BLaER1 treated with 17β-estradiol and CSF1 and Interleukin-3, amounts not matched to agents 10 nM and 100 nM (cell line): ENCODE measurements around the gene LTC4S.
A peak's percentile ranks its signal among the peaks of the same experiment; 100 is the strongest.
"Not testable (repeated sequence)": the region's sequence is repeated elsewhere in the genome, so short reads cannot be mapped to it uniquely, and the experiment has no call there.

Source experiments
- H3K27ac ChIP-seq, 11 experiments: shearing (Covaris generic); formaldehyde crosslinking; 2 replicates each; pipeline ENCODE4 v1.8.1; 2022
- H3K27me3 ChIP-seq, 11 experiments: shearing (Covaris generic); formaldehyde crosslinking; 2 replicates each; pipeline ENCODE4 v1.8.1; 2022
- H3K36me3 ChIP-seq, 11 experiments: shearing (Covaris generic); formaldehyde crosslinking; 2 replicates each; pipeline ENCODE4 v1.8.1; 2022
- H3K4me1 ChIP-seq, 10 experiments: shearing (Covaris generic); formaldehyde crosslinking; 2 replicates each; pipeline ENCODE4 v1.8.1; 2022
- H3K4me2 ChIP-seq, 11 experiments: shearing (Covaris generic); formaldehyde crosslinking; 2 replicates each; pipeline ENCODE4 v1.8.1; 2022
- H3K4me3 ChIP-seq, 10 experiments: shearing (Covaris generic); formaldehyde crosslinking; 2 replicates each; pipeline ENCODE4 v1.8.1; 2022
- H3K9ac ChIP-seq, 11 experiments: shearing (Covaris generic); formaldehyde crosslinking; 2 replicates each; pipeline ENCODE4 v1.8.1; 2022
- H3K9me3 ChIP-seq, 11 experiments: shearing (Covaris generic); formaldehyde crosslinking; replicated peaks in 1 of 11; 2 replicates each; pipeline ENCODE4 v1.8.1; 2022
- H4K20me1 ChIP-seq, 11 experiments: shearing (Covaris generic); formaldehyde crosslinking; 2 replicates each; pipeline ENCODE4 v1.8.1; 2022
- Cebpa-rat ChIP-seq, 11 experiments: shearing (Covaris generic); IDR thresholded peaks; 2 replicates each; pipeline ENCODE4 v1.8.1; 2022

LTC4S gene

DNA sequence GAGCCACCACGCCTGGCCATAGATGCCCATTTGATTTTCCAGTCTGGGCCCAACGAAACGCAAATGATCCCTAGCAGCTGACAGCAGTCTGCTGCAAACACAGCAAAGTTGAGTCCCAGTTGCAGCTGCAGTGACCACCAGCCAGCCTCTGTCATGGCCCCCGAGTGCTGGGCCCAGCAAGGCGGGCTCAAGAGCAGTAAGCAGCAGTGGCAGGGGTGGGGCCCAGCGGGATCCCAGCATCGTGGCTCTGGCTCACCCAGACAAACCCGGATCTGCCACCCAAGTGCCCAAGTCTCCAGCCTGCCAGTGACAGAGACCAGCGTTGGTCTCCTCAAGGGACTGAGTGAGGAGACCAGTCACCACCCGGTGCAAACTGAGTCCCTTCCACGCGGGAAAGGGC is 6.9 kb upstream of the LTC4S start:
- no peak overlapping the region for H3K9ac ChIP-seq
- peak overlapping the region in 8 of 11 experiments; percentile 26 to 68 (median 57); a peak in 12 of 22 replicates for H3K4me2 ChIP-seq
- no peak for TF ChIP-seq Cebpa-rat (IDR thresholded peaks at IDR 0.05)
- peaks cover 0 to 14% (median 4%) of the 10 kb centered on the region in 11 experiments; a peak in 4 of 22 replicates for H4K20me1 ChIP-seq
- H3K36me3 ChIP-seq: peaks cover 0 to 8% (median 0%) of the 10 kb centered on the region in 11 experiments; a peak in 2 of 22 replicates
- H3K9me3 ChIP-seq: peaks cover 0 to 6% (median 0%) of the 10 kb centered on the region in 11 experiments; a peak in 4 of 22 replicates
- H3K27ac ChIP-seq: no peak overlapping the region
- no peaks in the 10 kb centered on the region for H3K27me3 ChIP-seq
- peaks cover 27 to 43% (median 41%) of the 10 kb centered on the region in 10 experiments for H3K4me1 ChIP-seq
- no peak overlapping the region for H3K4me3 ChIP-seq

DNA sequence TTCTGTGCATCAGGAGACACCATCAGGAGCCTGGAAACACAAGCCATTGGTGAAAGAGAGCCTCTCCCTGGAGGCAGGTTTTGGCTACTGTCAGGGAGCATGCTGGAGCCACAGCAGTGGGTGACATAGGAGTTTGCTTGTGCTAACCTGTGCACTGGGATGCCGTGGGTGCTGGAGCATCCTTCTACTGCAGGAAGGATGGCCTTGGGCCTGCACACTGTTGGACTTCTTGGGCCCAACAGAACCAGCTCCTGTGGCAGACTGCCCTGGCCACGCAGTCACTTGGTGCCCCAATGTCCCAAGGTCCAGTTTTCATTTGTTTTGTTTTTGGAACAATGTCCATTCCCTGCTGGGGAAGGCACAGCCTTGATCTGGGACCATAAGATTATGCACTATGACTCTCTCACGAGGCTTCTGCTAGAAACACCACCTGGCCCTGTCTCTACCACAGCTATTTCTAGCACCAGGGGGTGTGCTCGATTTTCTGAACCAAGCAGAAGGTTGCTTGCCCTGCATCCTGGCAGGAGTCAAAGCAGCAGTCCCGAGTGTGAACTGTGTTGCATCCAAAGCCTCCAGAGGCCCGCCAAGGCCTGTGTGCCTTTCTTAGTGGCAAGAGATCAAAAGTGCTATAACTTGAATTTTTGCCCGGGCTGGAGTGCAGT is 5.5 kb upstream of the LTC4S start:
- peak overlapping the region in 7 of 11 experiments; percentile 11 to 55 (median 29); a peak in 10 of 22 replicates for H3K4me2 ChIP-seq
- H3K9me3 ChIP-seq: peaks cover 0 to 6% (median 0%) of the 10 kb centered on the region in 11 experiments; a peak in 4 of 22 replicates
- H3K36me3 ChIP-seq: no peaks in the 10 kb centered on the region
- H3K27ac ChIP-seq: no peak overlapping the region
- no peak overlapping the region for H3K9ac ChIP-seq
- peaks cover 42 to 58% (median 56%) of the 10 kb centered on the region in 10 experiments for H3K4me1 ChIP-seq
- H3K27me3 ChIP-seq: no peaks in the 10 kb centered on the region
- TF ChIP-seq Cebpa-rat (IDR thresholded peaks at IDR 0.05): no peak
- H4K20me1 ChIP-seq: peaks cover 0 to 28% (median 0%) of the 10 kb centered on the region in 11 experiments; a peak in 5 of 22 replicates
- no peak overlapping the region for H3K4me3 ChIP-seq

DNA sequence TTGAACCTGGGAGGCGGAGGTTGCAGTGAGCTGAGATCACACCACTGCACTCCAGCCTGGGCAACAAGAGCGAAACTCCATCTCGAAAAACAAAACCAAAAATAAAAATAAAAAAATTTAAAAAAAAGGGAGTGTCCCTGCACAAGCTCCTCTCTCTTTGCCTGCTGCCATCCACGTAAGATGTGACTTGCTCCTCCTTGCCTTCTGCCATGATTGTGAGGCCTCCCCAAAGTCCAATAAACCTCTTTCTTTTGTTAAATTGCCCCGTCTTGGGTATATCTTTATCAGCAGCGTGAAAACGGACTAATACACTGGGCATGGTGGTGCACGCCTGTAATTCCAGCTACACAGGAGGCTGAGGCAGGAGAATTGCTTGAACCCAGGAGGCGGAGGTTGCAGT is 4.5 kb upstream of the LTC4S start:
- H3K9me3 ChIP-seq, H3K27ac ChIP-seq, H3K36me3 ChIP-seq, H3K4me2 ChIP-seq, H3K4me3 ChIP-seq, H3K9ac ChIP-seq, H3K27me3 ChIP-seq: not testable (repeated sequence)
- Histone ChIP-seq H3K4me1 (peaks cover 51 to 68% (median 65%) of the 10 kb centered on the region in 10 experiments), H4K20me1 (peaks cover 0 to 36% (median 3%) of the 10 kb centered on the region in 11 experiments; a peak in 9 of 22 replicates)

DNA sequence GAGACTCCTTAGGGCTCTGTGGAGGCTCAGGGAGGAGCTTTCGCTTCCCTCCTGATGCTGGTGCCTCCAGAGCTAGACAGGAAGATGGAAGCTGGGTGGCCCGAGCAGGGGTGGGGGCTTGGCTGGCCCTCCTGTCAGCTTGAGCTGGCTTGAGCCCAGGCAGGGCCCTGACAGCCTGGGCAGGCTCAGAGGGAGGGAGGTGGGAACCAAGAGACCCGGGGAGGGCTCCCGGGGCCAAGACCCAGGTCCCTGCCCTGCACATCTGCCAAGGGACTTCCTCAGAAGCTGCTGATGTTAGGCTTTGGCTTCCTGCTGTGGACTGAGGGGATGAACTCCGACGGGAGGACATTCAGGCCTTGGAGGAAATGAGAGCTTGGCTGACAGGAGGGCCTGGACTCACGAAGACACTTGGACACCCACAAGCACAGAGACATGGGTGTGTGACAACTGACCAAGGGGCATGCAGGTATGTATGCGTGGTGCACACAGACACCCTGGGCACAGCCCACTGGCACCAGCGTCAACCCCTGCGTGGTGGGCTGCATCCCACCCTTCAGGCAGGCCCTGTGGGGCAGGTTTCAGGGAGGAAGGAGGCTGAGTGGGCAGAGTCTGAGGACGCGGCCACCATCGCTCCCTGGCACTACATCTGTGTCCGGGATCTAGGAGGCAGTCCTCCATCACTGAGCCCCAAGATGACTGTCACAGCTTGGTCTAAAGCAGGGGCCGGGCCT is 1.7 kb upstream of the LTC4S start:
- Histone ChIP-seq H3K9me3 (peaks cover 0 to 6% (median 0%) of the 10 kb centered on the region in 11 experiments; a peak in 4 of 22 replicates), H3K27me3 (no peaks in the 10 kb centered on the region), H3K4me1 (peaks cover 55 to 76% (median 73%) of the 10 kb centered on the region in 10 experiments), H3K4me3 (peak overlapping the region in 1 of 10 experiments; percentile 66; a peak in 1 of 20 replicates), H3K27ac (peak overlapping the region; percentile 45 to 84 (median 81); a peak in 20 of 22 replicates), H3K9ac (peak overlapping the region; percentile 8 to 85 (median 74); a peak in 16 of 22 replicates), H3K4me2 (peak overlapping the region; percentile 83 to 99 (median 95)), H4K20me1 (peaks cover 1 to 50% (median 18%) of the 10 kb centered on the region in 11 experiments; a peak in 17 of 22 replicates), H3K36me3 (peaks cover 0 to 4% (median 1%) of the 10 kb centered on the region in 11 experiments; a peak in 14 of 22 replicates)
- no peak for TF ChIP-seq Cebpa-rat (IDR thresholded peaks at IDR 0.05)

DNA sequence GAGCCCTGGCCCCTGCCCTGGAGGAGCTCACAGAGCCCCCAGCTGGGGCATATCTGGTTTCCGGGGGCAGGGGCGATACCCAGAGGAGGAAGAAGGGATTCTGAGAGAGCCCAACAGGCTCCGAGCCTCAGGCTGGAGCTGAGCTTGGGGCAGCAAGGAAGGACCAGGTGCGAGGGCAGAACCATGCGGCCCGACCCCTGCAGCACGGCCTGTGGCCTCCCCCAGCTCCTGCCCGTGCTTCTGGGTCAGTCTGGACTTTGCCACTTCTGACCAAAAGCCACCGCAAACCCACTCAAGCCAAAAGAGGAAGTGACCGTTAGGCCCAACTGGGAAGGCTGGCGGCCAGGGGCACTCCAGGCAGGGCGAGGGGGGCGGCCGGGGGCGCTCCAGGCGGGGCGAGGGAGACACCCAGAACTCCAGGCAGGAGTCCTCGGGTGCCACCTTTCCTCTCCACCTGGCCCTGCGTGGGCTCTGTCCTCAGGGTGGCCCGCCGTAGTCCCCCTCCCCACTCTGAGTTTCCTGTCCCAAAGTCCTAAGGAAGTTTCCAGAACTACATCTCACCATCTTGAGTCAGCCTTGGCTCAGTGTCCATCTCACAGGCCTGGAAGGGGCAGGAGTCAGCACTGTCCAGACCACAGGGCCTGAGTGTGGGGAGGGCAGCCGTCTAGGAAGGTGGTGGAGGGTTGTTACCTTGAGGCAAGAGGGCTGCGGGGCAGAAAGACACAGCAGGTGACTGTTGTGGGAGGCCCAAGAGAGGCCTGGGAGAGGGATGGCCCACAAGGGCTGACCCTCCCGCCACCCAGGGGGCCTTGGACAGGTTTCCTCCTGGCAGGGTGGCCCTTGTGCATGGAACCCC is 946 bp upstream of the LTC4S start:
- H3K9ac ChIP-seq: peak overlapping the region in 10 of 11 experiments; percentile 64 to 85 (median 79); a peak in 20 of 22 replicates
- H4K20me1 ChIP-seq: peaks cover 5 to 56% (median 25%) of the 10 kb centered on the region in 11 experiments; a peak in 18 of 22 replicates
- peak overlapping the region in 2 of 10 experiments; percentile 66 to 75; a peak in 6 of 20 replicates for H3K4me3 ChIP-seq
- H3K9me3 ChIP-seq: peaks cover 0 to 6% (median 0%) of the 10 kb centered on the region in 11 experiments; a peak in 4 of 22 replicates
- peaks cover 59 to 74% (median 70%) of the 10 kb centered on the region in 10 experiments for H3K4me1 ChIP-seq
- H3K27me3 ChIP-seq: no peaks in the 10 kb centered on the region
- H3K4me2 ChIP-seq: peak overlapping the region; percentile 83 to 99 (median 95)
- no peak for TF ChIP-seq Cebpa-rat (IDR thresholded peaks at IDR 0.05)
- H3K27ac ChIP-seq: peak overlapping the region; percentile 45 to 84 (median 81)
- H3K36me3 ChIP-seq: peaks cover 7 to 12% (median 9%) of the 10 kb centered on the region in 11 experiments

DNA sequence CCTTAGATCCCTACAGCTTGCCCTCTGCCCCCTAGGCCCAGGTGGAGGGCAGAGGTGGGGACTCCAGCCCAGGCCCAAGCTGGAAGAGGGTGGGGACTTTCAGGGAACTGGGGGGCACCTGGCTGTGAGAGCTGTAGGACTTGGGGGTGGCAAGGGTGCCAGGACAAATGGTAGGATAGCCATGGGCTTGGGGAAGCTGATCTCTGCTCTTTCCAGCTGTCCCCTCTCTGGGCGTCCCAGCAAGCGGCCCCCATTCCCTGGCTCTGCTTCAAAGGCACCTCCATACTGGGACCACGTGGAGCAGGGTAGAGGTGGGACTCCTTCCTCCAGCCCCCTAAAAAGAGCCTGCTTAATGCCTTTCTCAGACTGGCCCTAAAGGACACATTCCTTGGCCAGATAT is 385 bp downstream of the LTC4S start:
- TF ChIP-seq Cebpa-rat (IDR thresholded peaks at IDR 0.05): no peak
- peaks cover 0 to 4% (median 0%) of the 10 kb centered on the region in 11 experiments; a peak in 4 of 22 replicates for H3K9me3 ChIP-seq
- peaks cover 59 to 67% (median 63%) of the 10 kb centered on the region in 10 experiments for H3K4me1 ChIP-seq
- peak overlapping the region; percentile 11 to 75 (median 48); a peak in 16 of 20 replicates for H3K4me3 ChIP-seq
- H4K20me1 ChIP-seq: peaks cover 15 to 56% (median 32%) of the 10 kb centered on the region in 11 experiments; a peak in 19 of 22 replicates
- H3K27ac ChIP-seq: peak overlapping the region in 10 of 11 experiments; percentile 52 to 84 (median 81); a peak in 21 of 22 replicates
- H3K27me3 ChIP-seq: no peaks in the 10 kb centered on the region
- H3K36me3 ChIP-seq: peaks cover 20 to 26% (median 23%) of the 10 kb centered on the region in 11 experiments
- peak overlapping the region; percentile 64 to 85 (median 79) for H3K9ac ChIP-seq
- H3K4me2 ChIP-seq: peak overlapping the region; percentile 83 to 99 (median 95)

DNA sequence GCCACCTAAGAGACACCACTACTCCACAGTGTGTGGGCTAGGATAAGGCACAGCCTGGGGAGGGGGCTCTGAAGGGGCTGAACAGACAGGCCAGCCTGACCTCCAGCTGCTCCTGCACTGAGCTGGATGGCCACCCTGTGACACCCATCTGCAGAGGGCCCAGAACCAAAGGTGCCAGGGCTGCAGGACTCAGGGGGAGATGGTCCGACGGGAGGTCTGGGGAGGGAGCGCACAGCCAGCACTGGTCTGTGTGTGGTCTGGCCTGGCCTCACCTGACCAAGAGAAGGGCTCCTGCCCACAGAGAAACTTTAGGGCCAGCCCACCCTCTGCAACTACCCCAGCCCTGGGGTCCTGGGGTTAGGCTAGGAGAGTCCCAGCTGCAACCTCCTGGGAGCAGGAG is 789 bp downstream of the LTC4S start:
- Histone ChIP-seq H3K9me3 (peaks cover 0 to under 1% (median 0%) of the 10 kb centered on the region in 11 experiments; a peak in 1 of 22 replicates), H3K27ac (peak overlapping the region in 10 of 11 experiments; percentile 52 to 84 (median 81); a peak in 14 of 22 replicates), H3K4me3 (peak overlapping the region; percentile 11 to 75 (median 55); a peak in 15 of 20 replicates), H3K4me2 (peak overlapping the region; percentile 83 to 99 (median 95)), H3K36me3 (peaks cover 24 to 30% (median 27%) of the 10 kb centered on the region in 11 experiments), H4K20me1 (peaks cover 15 to 60% (median 32%) of the 10 kb centered on the region in 11 experiments; a peak in 19 of 22 replicates), H3K4me1 (peaks cover 59 to 67% (median 63%) of the 10 kb centered on the region in 10 experiments), H3K9ac (peak overlapping the region; percentile 64 to 85 (median 79)), H3K27me3 (no peaks in the 10 kb centered on the region)
- TF ChIP-seq Cebpa-rat (IDR thresholded peaks at IDR 0.05): no peak
